NCI-H82 treated with DMSO at 0.1 percent for 48 hours (cell line): ENCODE data around the gene DDI2.

Source experiments
- DNase-seq: peaks from one replicate; lab custom pipeline; 2025; ENCODE audit not compliant: unreplicated experiment; lab: John Stamatoyannopoulos, UW

The DDI2 gene

DNA sequence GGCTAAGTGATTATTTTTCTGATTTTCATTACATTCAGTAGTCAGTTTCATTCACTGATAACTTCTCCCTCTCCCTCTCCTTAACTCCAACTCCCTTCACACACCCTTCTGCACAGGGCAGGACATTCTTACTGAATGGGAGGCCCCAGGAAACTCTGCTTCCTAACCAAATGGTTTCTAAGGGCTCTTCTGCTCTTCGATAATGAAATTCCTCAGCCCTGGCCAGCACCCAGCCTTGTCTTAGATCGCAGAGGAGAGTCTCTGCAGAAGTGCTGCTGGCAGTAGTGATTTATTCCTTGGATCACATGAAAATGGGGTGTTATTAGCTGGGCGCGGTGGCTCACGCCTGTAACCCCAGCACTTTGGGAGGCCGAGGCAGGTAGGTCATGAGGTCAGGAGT, 83.2 kb downstream of the DDI2 start:
- no peak for DNase-seq

DNA sequence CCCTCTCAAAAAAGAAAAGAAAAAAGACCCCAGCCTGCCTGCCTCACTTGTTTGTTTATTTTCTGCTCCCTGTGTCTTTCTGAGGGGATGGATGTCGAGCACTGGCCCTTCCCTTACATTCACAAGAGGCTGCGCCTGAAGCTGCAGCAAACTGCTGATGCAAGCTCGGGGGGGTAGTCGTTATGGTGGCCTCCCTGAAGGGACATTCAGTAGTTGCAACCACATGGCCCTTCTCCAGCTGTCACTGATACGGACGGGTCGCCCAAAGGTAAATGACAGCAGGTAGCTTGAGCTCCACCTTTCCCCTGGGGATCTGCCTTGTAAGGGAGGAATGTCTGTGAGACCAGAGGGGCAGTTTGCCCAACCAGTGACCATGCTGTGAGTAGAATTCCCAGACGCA, 84.5 kb downstream of the DDI2 start:
- DNase-seq: no peak

DNA sequence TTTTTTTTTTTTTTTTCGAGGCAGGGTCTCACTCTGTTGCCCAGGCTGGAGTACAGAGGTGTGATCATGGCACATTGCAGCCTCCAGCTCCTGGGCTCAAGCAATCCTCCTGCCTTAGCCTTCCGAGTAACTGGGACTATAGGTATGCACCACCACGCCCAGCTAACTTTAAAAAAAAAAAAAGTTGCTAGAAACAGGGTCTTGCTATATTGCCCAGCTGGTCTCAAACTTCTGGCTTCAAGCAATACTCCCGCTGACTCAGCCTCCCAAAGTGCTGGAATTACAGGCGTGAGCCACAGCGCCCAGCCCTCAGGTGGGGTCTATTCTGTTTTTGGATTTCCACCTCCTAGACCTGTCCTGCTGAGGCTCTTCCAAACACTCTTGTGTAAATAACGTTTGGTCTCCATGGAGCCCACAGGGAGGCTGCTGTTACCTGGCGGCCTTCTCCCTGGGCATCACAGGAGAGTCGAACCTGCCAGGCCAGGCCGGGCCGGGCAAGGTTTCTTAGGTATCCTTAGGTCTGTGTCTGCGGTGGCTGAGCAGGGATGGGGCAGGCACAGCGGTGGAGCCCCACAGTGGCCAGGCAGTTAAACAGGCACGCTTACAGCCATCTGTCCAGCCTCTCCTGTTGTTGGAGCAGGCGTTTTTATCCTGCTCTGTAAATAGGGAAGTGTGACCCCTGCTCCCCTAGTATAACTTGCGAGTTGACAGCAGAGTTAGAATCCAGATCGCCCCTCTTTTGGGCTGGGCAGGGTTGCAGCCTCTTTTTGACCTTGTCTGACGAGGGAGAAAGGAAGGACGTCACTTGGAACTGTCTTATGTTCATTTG, 85.7 kb downstream of the DDI2 start:
- no peak for DNase-seq

DNA sequence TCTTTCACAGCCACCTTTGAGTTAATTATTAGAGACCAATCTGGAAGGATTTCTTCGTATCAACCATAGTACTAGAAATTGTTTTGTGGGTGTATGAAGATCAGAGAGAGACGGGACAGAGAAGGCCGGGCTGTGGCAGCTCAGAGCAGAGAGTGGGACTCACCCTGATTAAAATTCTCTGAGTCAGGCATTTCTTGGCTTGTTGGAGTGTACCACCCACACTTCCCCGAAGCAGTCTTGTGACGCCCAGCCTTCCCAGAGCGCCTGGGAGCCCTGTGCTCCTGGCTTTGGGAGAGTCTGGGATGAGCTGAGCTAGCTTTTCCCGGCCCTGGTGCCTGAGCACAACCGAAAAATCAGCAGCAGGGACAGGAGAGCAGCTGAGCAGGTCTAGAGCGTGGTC, 86.3 kb downstream of the DDI2 start:
- DNase-seq: no peak

DNA sequence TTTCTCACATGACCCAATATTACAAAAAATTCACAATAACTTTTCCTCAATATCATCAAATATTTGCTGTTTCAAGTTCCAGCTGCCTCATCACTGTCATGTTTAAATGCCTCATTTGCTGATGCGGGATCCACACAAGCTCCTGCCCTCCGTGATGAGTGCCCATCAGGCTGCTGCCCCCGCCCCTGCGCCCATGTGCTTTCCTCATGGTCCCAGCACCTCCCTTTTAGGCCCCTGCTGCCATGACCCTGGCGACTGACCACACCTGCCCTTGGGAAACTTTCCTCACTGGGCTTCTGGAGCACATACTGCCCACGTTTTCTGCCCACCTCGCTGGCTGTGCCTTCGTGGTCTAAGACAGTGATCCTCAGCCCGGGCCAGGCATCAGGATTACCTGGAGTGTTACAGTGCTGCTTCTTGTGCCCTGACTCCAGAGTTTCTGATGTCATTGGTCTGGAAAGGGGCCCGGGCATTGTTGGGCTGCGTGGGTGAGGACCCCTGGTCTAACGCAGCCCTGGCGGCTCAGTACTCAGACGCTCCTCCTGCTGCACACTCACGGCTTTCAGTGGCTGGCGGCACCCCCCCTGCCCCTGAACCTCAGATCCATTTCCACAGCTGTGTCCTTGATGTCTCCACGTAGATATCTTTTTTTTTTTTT, 87.4 kb downstream of the DDI2 start:
- no peak for DNase-seq

DNA sequence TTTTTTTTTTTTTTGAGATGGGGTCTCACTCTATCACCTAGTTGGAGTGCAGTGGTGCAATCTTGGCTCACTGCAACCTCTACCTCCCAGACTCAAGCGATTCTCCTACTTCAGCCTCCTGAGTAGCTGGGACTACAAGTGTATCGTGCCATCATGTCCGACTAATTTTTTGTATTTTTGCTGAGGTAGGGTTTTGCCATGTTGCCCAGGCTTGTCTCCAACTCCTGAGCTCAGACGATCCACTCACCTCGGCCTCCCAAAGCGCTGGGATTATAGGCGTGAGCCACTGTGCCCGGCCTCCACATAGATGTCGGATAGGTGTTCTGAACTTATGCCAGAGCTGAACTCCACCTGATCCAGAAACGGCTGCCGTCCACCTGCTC, 87.9 kb downstream of the DDI2 start:
- no peak for DNase-seq

DNA sequence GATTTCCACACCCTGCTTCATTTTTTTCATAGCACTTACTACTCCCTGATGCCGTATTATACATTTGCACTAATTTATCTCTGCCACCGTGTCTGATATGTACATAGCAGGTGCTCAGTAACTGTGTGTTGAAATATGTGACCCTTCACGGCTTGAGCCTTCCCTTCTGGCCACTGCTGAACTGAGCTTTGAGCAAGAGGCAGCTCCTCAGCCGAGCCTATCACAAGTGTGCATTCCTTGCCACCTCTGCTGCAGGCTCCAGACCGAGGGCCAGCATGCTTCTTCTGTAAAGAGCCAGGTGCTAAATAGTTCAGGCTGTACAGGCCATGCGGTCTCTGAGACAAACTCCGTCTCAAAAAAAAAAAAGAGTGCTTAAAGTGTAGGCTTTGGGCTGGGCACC, 89.5 kb downstream of the DDI2 start:
- no peak for DNase-seq

DNA sequence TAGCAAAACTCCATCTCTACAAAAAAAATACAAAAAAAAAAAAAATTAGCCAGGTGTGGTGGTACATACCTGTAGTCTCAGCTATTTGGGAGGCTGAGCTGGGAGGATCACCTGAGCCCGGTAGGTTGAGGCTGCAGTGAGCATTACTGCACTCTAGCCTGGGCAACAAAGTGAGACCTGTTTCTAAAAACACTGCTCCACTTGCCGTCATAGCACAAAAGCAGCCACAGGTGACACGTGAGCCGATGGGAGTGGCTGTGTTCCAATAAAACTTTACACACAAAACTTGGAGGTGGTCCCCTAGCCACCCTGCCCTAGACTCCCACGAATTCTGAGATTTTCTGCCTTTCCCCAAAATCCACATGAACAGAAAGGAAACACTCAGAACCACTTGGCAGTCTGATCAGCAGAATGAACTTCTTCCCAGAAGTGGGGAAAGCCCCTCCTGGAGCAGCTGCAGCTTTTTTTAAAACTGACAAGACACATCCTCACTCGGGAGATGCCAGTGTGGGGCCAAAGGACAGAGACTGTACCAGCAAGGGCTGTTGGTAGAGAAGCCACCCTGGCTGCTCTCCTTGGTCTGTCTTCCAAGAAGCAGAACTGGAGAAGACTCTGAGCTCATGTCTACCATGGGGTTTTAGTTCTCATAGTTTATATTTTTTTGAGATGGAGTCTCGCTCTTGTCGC, 90.1 kb downstream of the DDI2 start:
- DNase-seq: no peak

DNA sequence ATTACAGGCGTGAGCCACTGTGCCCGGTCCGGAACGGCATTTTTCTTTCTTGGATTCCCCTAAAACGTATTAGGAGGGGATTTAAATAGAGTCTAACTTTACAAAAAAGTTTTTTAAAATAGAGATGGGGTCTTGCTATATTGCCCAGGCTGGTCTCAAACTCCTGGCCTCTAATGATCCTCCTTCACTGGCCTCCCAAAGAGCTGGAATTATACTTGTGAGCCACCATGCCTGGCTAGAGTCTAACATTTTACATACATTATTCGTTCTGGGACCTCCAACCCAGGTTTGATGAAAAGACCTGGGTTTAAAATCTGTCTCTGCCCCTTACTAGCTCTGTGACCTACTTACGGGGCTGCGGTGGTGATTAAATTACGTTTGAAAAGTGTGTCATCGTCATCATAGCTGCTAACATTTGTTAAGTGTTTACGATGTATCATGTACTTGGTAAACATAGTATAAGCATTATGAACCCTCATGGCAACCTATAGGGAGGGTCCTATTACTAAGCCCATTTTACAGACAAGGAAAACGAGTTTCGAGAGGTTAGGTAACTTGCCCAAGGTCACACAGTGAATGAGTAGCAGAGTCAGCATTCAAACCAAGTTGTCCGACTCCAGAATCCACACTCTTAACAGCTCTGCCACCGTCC, 91.4 kb downstream of the DDI2 start:
- no peak for DNase-seq

DNA sequence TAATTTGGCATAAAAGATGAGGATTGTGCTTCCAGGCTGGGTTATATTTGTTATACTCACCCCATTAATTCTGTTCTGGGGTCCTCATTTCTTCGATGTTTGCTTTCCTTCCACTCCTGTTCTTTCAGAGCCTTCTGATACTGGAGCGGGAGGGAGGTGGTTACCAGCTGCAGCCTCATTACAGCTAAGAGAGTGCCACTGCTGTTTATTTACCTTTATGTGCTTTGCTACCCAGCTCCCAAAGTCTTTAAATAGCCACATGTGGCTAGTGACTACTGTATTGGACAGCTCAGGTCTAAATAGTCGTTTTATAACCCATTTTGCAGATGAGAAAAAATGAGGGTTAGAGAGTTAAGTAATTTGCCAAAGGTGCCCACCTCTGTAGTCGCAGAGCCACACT, 92.0 kb downstream of the DDI2 start:
- no peak for DNase-seq

DNA sequence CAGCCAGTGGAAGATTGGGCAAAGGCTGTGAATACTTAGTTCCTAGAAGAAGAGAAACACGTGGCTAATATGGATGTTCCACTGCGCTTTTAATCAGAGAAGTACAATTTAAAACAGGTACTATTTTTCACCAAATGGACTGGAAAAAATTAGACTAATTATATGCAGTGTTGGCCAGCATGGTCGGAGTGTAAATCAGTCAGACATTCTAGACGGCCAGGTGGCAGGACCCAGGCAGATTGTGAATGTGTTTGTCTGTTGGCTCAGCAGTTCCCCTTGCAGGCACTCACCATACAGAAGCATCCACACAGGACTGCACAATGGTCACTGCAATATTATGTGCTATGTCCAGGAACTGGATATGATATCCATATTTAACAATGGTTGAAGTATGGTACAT, 94.9 kb downstream of the DDI2 start:
- no peak for DNase-seq

DNA sequence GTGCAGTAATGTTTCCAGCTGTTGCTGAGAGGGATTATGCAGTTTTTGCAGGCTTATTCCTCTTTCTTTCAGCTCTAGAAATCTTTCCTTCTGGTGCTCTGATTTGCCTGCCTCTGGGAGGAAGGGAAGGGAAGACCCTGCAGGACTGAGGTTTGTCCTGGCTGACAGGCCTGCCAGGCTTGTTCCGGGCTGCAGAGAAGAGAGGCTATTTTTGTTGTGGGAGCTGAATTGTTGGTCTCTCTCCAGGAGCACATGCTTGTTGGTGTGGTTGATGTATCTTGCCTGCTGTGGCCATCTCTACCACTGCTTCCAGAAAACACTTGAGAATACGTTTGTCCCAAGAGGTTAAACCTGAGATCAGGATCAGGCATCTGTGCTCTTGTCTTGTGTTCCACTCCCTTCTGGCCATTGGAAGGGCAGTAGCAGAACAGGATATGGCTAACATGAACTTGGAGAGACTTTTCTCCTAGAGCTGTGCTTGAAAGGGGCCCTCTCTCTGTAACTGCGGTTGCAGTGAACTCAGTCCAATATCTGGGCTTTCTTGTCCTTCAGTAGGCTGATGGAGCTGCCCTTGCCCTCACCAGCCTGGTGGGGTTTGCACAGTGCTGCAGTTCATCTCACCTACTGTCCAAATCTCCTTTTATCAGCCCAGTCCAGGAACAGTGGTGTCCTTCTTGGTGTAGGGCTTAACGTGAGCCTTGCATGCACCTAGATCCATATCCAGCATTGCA, 97.3 kb downstream of the DDI2 start:
- no peak for DNase-seq

DNA sequence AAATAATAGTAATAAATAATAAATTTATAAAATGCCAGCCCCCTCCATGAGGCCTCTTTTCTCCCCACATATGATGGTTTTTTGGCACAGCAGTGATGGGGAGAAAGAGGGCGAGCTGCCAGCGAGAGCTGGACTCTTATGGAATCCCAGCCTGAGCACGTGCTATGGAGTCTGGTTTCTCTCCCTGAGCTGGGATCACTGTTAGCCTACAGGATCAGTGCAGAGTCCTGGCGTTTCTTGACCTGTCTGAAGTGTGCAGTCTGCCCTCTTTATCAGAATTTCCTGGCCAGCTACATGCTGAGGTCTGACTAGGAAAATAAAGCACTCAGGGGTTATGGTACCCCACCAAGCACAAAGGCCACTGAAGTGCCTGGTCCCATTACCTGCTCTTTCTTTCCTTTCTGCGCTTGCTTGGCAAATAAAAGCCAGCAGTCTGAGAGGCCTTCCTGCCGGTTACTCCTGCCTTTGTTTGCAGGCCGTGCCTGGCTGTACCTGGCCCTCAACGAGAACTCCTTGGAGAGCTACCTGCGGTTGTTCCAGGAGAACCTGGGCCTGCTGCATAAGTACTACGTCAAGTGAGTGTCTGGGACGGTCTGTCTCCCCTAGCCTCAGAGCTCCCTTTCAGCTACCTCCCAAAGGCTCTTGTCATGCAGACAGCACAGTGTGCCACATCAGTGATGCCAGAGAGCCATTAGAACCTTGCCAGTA, 100.3 kb downstream of the DDI2 start:
- no peak for DNase-seq

DNA sequence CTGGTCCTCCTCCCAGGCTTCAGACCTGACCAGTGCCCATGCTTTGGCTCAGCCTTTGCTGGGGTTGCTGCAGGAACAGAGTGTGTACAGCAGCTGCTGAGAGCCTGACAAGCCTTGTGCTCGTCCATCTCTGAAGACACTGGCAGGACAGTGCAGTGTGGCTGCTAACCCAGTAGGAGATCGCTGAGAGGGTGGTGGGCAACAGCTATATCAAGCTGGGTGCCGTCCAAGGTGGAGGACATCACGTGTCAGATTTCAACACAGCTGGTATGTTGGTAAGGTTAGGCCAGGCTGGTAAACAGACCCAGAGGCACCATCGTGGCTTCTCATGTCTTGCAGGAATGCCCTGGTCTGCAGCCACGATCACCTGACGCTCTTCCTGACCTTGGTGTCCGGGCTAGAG, 100.9 kb downstream of the DDI2 start:
- no peak for DNase-seq
